GM23338 (cell line): ENCODE results near the gene ARID1B. TPM values are rescaled to one million over a fixed set of nuclear protein-coding genes. Genes with fewer than 3 reads are reported as not detected.

Source experiments
- ATAC-seq: fragments of 200-7000 bp; cut with Tn5 transposase; 3 replicates; pipeline ENCODE4 v1.9.1; 2020
- DNase-seq: peaks from one replicate; pipeline ENCODE4 v3.0.0-alpha.2; 2015; ENCODE audit warnings: low spot score
- H2AFZ ChIP-seq: fragments of 200-600 bp; sonication (generic); 2 replicates; pipeline ENCODE4 v1.8.0; 2016; ENCODE audit warnings: antibody characterized with exemption, mild to moderate bottlenecking, moderate library complexity
- H3F3A ChIP-seq: fragments of 200-600 bp; sonication (generic); replicated peaks from 2 replicates; pipeline ENCODE4 v1.8.0; 2017; ENCODE audit warnings: antibody characterized with exemption, mixed run types, low read depth
- H3K27ac ChIP-seq: fragments of 200-600 bp; sonication (generic); 2 replicates; pipeline ENCODE4 v1.6.1; 2016; ENCODE audit warnings: low read depth
- H3K27me3 ChIP-seq: fragments of 200-600 bp; sonication (generic); 2 replicates; pipeline ENCODE4 v1.8.0; 2016; ENCODE audit warnings: mild to moderate bottlenecking, mixed run types, moderate library complexity; ENCODE audit not compliant: insufficient read depth
- H3K36me3 ChIP-seq: fragments of 200-600 bp; sonication (generic); 2 replicates; pipeline ENCODE4 v1.8.0; 2016; ENCODE audit warnings: mild to moderate bottlenecking; ENCODE audit not compliant: insufficient read depth
- H3K4me1 ChIP-seq: fragments of 200-600 bp; sonication (generic); 2 replicates; pipeline ENCODE4 v1.8.0; 2016; ENCODE audit warnings: mild to moderate bottlenecking, moderate library complexity; ENCODE audit not compliant: insufficient read depth
- H3K4me2 ChIP-seq: fragments of 200-600 bp; sonication (generic); 2 replicates; pipeline ENCODE4 v1.7.1; 2017; ENCODE audit warnings: mixed run types
- H3K4me3 ChIP-seq: fragments of 200-600 bp; sonication (generic); 2 replicates; pipeline ENCODE4 v1.6.1; 2016; ENCODE audit warnings: mixed run types
- H3K79me2 ChIP-seq: fragments of 200-600 bp; sonication (generic); replicated peaks from 2 replicates; pipeline ENCODE4 v1.8.0; 2017; ENCODE audit warnings: mild to moderate bottlenecking; ENCODE audit not compliant: insufficient read depth
- H3K9me2 ChIP-seq: fragments of 200-600 bp; sonication (generic); 2 replicates; pipeline ENCODE4 v1.8.0; 2017; ENCODE audit not compliant: insufficient read depth
- H4K20me1 ChIP-seq: fragments of 200-600 bp; sonication (generic); replicated peaks from 2 replicates; pipeline ENCODE4 v1.8.0; 2017; ENCODE audit warnings: mild to moderate bottlenecking; ENCODE audit not compliant: insufficient read depth
- H3K27ac Mint-ChIP-seq: 2 replicates; pipeline ENCODE4 v1.8.0; 2020; ENCODE audit warnings: inconsistent platforms, mild to moderate bottlenecking, moderate library complexity, mixed read lengths
- H3K27me3 Mint-ChIP-seq: 3 replicates; pipeline ENCODE4 v1.8.0; 2022; ENCODE audit warnings: low read depth, mild to moderate bottlenecking, moderate library complexity, mixed read lengths, inconsistent platforms; ENCODE audit not compliant: insufficient read depth, poor library complexity
- H3K36me3 Mint-ChIP-seq: 3 replicates; pipeline ENCODE4 v1.8.0; 2021; ENCODE audit warnings: low read depth, mild to moderate bottlenecking, inconsistent platforms, moderate library complexity, mixed read lengths
- H3K4me1 Mint-ChIP-seq: 3 replicates; pipeline ENCODE4 v1.8.0; 2020; ENCODE audit warnings: mild to moderate bottlenecking, inconsistent platforms, mixed read lengths
- H3K4me3 Mint-ChIP-seq: 3 replicates; pipeline ENCODE4 v1.8.0; 2021; ENCODE audit warnings: moderate library complexity, mild to moderate bottlenecking, inconsistent platforms, mixed read lengths
- H3K9me3 Mint-ChIP-seq: 3 replicates; pipeline ENCODE4 v1.8.0; 2020; ENCODE audit warnings: moderate library complexity, mild to moderate bottlenecking, inconsistent platforms, mixed read lengths
- CREB1 ChIP-seq: fragments of 250-450 bp; sonication (Bioruptor Pico); IDR thresholded peaks from 2 replicates; pipeline ENCODE4 v1.5.0; 2020; ENCODE audit warnings: low read depth, mild to moderate bottlenecking, moderate library complexity
- EZH2 ChIP-seq: fragments of 200-600 bp; sonication (generic); IDR thresholded peaks from one replicate; pipeline ENCODE4 v1.8.0; 2017; ENCODE audit warnings: antibody characterized with exemption, mild to moderate bottlenecking, low read depth; ENCODE audit not compliant: unreplicated experiment
- EZH2phosphoT487 ChIP-seq: fragments of 200-600 bp; sonication (generic); IDR thresholded peaks from one replicate; pipeline ENCODE4 v1.8.1; 2018; ENCODE audit warnings: antibody characterized with exemption; ENCODE audit not compliant: unreplicated experiment
- JUNB ChIP-seq: IDR thresholded peaks from one replicate; pipeline ENCODE4 v1.6.1; 2016; ENCODE audit warnings: antibody characterized with exemption; ENCODE audit not compliant: unreplicated experiment
- NANOG ChIP-seq: IDR thresholded peaks from 2 replicates; pipeline ENCODE4 v1.6.1; 2016; ENCODE audit warnings: antibody characterized with exemption, borderline replicate concordance
- POLR2AphosphoS5 ChIP-seq: IDR thresholded peaks from 2 replicates; pipeline ENCODE4 v1.6.1; 2016; ENCODE audit warnings: antibody characterized with exemption, low read depth
- STAT1 ChIP-seq: IDR thresholded peaks from one replicate; pipeline ENCODE4 v1.6.1; 2016; ENCODE audit warnings: antibody characterized with exemption; ENCODE audit not compliant: unreplicated experiment
- ZNF114 ChIP-seq: fragments of 250-450 bp; sonication (Bioruptor Pico); IDR thresholded peaks from 2 replicates; pipeline ENCODE4 v1.5.0; 2020; ENCODE audit warnings: mild to moderate bottlenecking, moderate library complexity
- ZNF331 ChIP-seq: fragments of 250-450 bp; sonication (Bioruptor Pico); IDR thresholded peaks from 2 replicates; pipeline ENCODE4 v1.5.0; 2020; ENCODE audit warnings: low read depth, mild to moderate bottlenecking, moderate library complexity
- polyA plus RNA-seq: library from polyadenylated mRNA; unstranded; fragments of >200 nt; fragmentation: Nextera tagmentation; extraction: Ambion mirVana; gene quantifications from 2 replicates; pipeline ENCODE4 v1.2.1, GENCODE V29; 2016
- total RNA-seq: library from RNA; depleted of rRNA; stranded (reverse); fragments of >200 nt; shearing (Covaris generic); gene quantifications from 2 replicates; pipeline ENCODE4 v1.2.3, GENCODE V29; 2014
- TF ChIP-seq, protein P1 (sequence below): fragments of 250-450 bp; sonication (Bioruptor Pico); IDR thresholded peaks from 2 replicates; pipeline ENCODE4 v1.5.0; 2020; ENCODE audit warnings: mild to moderate bottlenecking, moderate library complexity
- TF ChIP-seq, protein P2 (sequence below), 2 experiments: fragments of 200-600 bp in 1 of 2; sonication (generic) in 1 of 2; conservative IDR thresholded peaks; 2 replicates each; pipeline versions ENCODE4 v1.5.1 to v1.6.1; 2016 to 2017; ENCODE audit warnings: antibody characterized with exemption in 2 of 2, low read depth in 2 of 2, mild to moderate bottlenecking in 2 of 2, moderate library complexity in 1 of 2
- TF ChIP-seq, protein P3 (sequence below): IDR thresholded peaks from one replicate; pipeline ENCODE4 v1.6.1; 2018; ENCODE audit warnings: antibody characterized with exemption; ENCODE audit not compliant: unreplicated experiment
- TF ChIP-seq, protein P4 (sequence below): IDR thresholded peaks from 2 replicates; pipeline ENCODE4 v1.6.1; 2016; ENCODE audit warnings: antibody characterized with exemption

Gene ARID1B
- total and polyA plus RNA-seq, 2 experiments from 2014 or later: 59.3 to 72.2 TPM

DNA sequence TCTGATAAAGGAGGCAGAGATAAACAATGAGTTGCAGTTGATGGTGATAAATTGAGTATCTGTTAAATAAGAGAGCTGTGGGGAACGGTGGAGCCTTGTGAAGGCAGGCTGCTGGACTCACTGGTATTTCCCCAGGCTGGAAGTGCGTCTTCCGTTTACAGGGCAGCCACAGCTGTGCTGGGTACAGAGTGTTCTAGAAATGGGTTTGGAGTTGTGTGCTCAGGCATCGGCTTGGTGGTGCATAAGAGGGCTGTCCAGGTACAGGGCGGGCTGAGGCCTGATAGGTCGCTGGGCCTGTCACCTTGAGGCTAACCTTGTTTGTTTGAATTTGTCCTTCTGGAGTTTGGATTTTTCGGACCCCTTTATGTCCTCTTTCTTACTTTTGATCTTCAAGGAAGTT lies 39.3 kb downstream of the ARID1B start:
- Histone ChIP-seq H3F3A (no peaks in the 10 kb centered on the region), H3K9me2 (no peaks in the 10 kb centered on the region), H3K4me2 (no peak overlapping the region), H2AFZ (no peak overlapping the region), H3K4me1 (peaks cover 48% of the 10 kb centered on the region), H3K27ac (no peak overlapping the region), H3K27me3 (no peaks in the 10 kb centered on the region), H3K36me3 (no peaks in the 10 kb centered on the region), H3K4me3 (no peak overlapping the region), H3K79me2 (peaks cover 99% of the 10 kb centered on the region), H4K20me1 (peaks cover 86% of the 10 kb centered on the region)
- Mint-ChIP-seq H3K27me3 (peaks cover 2% of the 10 kb centered on the region), H3K4me1 (peaks cover 54% of the 10 kb centered on the region), H3K27ac (no peak overlapping the region), H3K36me3 (no peaks in the 10 kb centered on the region), H3K4me3 (no peak overlapping the region), H3K9me3 (no peaks in the 10 kb centered on the region)
- TF ChIP-seq EZH2phosphoT487 (no peak), NANOG (no peak), ZNF331 (CRISPR knock-in tag) (no peak), POLR2AphosphoS5 (no peak), JUNB (no peak), STAT1 (no peak), ZNF114 (CRISPR knock-in tag) (no peak), CREB1 (CRISPR knock-in tag) (no peak), EZH2 (no peak)
- TF ChIP-seq, protein P1, sequence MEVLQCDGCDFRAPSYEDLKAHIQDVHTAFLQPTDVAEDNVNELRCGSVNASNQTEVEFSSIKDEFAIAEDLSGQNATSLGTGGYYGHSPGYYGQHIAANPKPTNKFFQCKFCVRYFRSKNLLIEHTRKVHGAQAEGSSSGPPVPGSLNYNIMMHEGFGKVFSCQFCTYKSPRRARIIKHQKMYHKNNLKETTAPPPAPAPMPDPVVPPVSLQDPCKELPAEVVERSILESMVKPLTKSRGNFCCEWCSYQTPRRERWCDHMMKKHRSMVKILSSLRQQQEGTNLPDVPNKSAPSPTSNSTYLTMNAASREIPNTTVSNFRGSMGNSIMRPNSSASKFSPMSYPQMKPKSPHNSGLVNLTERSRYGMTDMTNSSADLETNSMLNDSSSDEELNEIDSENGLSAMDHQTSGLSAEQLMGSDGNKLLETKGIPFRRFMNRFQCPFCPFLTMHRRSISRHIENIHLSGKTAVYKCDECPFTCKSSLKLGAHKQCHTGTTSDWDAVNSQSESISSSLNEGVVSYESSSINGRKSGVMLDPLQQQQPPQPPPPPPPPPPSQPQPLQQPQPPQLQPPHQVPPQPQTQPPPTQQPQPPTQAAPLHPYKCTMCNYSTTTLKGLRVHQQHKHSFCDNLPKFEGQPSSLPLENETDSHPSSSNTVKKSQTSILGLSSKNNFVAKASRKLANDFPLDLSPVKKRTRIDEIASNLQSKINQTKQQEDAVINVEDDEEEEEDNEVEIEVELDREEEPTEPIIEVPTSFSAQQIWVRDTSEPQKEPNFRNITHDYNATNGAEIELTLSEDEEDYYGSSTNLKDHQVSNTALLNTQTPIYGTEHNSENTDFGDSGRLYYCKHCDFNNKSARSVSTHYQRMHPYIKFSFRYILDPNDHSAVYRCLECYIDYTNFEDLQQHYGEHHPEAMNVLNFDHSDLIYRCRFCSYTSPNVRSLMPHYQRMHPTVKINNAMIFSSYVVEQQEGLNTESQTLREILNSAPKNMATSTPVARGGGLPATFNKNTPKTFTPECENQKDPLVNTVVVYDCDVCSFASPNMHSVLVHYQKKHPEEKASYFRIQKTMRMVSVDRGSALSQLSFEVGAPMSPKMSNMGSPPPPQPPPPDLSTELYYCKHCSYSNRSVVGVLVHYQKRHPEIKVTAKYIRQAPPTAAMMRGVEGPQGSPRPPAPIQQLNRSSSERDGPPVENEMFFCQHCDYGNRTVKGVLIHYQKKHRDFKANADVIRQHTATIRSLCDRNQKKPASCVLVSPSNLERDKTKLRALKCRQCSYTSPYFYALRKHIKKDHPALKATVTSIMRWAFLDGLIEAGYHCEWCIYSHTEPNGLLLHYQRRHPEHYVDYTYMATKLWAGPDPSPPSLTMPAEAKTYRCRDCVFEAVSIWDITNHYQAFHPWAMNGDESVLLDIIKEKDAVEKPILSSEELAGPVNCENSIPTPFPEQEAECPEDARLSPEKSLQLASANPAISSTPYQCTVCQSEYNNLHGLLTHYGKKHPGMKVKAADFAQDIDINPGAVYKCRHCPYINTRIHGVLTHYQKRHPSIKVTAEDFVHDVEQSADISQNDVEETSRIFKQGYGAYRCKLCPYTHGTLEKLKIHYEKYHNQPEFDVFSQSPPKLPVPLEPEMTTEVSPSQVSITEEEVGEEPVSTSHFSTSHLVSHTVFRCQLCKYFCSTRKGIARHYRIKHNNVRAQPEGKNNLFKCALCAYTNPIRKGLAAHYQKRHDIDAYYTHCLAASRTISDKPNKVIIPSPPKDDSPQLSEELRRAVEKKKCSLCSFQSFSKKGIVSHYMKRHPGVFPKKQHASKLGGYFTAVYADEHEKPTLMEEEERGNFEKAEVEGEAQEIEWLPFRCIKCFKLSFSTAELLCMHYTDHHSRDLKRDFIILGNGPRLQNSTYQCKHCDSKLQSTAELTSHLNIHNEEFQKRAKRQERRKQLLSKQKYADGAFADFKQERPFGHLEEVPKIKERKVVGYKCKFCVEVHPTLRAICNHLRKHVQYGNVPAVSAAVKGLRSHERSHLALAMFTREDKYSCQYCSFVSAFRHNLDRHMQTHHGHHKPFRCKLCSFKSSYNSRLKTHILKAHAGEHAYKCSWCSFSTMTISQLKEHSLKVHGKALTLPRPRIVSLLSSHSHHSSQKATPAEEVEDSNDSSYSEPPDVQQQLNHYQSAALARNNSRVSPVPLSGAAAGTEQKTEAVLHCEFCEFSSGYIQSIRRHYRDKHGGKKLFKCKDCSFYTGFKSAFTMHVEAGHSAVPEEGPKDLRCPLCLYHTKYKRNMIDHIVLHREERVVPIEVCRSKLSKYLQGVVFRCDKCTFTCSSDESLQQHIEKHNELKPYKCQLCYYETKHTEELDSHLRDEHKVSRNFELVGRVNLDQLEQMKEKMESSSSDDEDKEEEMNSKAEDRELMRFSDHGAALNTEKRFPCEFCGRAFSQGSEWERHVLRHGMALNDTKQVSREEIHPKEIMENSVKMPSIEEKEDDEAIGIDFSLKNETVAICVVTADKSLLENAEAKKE: no peak
- TF ChIP-seq, protein P2, sequence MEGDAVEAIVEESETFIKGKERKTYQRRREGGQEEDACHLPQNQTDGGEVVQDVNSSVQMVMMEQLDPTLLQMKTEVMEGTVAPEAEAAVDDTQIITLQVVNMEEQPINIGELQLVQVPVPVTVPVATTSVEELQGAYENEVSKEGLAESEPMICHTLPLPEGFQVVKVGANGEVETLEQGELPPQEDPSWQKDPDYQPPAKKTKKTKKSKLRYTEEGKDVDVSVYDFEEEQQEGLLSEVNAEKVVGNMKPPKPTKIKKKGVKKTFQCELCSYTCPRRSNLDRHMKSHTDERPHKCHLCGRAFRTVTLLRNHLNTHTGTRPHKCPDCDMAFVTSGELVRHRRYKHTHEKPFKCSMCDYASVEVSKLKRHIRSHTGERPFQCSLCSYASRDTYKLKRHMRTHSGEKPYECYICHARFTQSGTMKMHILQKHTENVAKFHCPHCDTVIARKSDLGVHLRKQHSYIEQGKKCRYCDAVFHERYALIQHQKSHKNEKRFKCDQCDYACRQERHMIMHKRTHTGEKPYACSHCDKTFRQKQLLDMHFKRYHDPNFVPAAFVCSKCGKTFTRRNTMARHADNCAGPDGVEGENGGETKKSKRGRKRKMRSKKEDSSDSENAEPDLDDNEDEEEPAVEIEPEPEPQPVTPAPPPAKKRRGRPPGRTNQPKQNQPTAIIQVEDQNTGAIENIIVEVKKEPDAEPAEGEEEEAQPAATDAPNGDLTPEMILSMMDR (conservative IDR thresholded peaks at IDR 0.05; ENCODE audit: low read depth in 2 of 2): no peak
- TF ChIP-seq, protein P3, sequence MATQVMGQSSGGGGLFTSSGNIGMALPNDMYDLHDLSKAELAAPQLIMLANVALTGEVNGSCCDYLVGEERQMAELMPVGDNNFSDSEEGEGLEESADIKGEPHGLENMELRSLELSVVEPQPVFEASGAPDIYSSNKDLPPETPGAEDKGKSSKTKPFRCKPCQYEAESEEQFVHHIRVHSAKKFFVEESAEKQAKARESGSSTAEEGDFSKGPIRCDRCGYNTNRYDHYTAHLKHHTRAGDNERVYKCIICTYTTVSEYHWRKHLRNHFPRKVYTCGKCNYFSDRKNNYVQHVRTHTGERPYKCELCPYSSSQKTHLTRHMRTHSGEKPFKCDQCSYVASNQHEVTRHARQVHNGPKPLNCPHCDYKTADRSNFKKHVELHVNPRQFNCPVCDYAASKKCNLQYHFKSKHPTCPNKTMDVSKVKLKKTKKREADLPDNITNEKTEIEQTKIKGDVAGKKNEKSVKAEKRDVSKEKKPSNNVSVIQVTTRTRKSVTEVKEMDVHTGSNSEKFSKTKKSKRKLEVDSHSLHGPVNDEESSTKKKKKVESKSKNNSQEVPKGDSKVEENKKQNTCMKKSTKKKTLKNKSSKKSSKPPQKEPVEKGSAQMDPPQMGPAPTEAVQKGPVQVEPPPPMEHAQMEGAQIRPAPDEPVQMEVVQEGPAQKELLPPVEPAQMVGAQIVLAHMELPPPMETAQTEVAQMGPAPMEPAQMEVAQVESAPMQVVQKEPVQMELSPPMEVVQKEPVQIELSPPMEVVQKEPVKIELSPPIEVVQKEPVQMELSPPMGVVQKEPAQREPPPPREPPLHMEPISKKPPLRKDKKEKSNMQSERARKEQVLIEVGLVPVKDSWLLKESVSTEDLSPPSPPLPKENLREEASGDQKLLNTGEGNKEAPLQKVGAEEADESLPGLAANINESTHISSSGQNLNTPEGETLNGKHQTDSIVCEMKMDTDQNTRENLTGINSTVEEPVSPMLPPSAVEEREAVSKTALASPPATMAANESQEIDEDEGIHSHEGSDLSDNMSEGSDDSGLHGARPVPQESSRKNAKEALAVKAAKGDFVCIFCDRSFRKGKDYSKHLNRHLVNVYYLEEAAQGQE: no peak
- TF ChIP-seq, protein P4, sequence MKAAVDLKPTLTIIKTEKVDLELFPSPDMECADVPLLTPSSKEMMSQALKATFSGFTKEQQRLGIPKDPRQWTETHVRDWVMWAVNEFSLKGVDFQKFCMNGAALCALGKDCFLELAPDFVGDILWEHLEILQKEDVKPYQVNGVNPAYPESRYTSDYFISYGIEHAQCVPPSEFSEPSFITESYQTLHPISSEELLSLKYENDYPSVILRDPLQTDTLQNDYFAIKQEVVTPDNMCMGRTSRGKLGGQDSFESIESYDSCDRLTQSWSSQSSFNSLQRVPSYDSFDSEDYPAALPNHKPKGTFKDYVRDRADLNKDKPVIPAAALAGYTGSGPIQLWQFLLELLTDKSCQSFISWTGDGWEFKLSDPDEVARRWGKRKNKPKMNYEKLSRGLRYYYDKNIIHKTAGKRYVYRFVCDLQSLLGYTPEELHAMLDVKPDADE: no peak
- DNase-seq: no peak
- ATAC-seq: peak; percentile 29
